ENCODE results near the gene RPL29.

GRCh38 chr3:52039426-52039825 is 43.7 kb upstream of the RPL29 start:
- TF ChIP-seq CTCF (IDR thresholded peaks at IDR 0.05) = no peak
- TF ChIP-seq POLR2AphosphoS5 (IDR thresholded peaks at IDR 0.05) = no peak
- TF ChIP-seq POLR2A (IDR thresholded peaks at IDR 0.05) = no peak
- TF ChIP-seq EP300 (IDR thresholded peaks at IDR 0.05) = no peak

Measured in sigmoid colon (tissue), 4 donors.